22Rv1 (cell line): ENCODE results near the gene CCDC102A.

ENCODE experiments used
- CTCF ChIP-seq: fragments of 450-650 bp; IDR thresholded peaks from 2 replicates; pipeline ENCODE4 v1.5.1; 2017; ENCODE audit warnings: mild to moderate bottlenecking
- ZFX ChIP-seq: fragments of 450-650 bp; IDR thresholded peaks from 2 replicates; pipeline ENCODE4 v1.6.1; 2017; ENCODE audit warnings: antibody characterized with exemption, borderline replicate concordance

- TF ChIP-seq CTCF (no peak), ZFX (no peak)
Observed at GRCh38 chr16:57480754-57481230, 55.6 kb downstream of the CCDC102A start.
